ENCODE measurements around the gene STX16.

DNA sequence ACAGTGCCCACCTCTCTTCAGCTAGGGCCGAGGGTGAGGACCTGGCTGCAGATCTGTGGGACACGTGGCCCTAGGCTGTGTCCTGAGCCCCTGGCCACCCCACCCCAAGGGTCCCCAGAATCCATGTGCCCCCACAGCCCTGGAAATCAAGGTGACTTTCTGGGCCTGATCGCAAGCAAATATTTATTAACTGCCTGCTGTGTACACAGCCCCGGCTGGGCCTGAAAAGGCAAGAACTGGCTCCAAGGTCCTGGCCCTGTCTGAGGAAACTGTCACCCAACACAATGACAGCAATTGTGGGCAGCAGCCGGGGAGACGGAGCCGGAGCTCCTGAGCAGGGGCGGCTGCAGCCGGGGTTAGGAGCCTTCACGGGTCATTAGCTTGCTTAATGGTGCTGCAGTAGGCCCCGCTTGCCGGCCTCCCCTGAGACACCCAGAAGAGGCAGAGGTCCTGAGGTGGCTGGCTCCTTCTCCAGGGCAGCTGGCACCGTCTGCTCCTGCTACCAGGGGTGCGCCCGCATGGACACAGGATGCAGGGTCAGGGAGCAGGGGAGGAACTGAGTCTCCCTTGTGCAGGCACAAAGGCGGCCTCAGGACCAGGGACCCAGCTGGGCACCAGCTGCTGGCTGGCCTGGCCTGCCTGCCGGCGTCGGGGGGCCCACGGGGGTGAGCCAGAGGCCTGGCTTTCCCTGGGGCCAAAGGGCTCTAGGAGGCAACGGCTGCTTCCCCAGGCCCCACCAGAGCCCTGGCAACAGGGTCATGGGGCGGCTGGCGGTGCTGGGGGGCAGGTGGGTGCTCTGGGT is 65.6 kb downstream of the STX16 start:
- TF ChIP-seq FOXJ3 (CRISPR knock-in tag; IDR thresholded peaks at IDR 0.05; ENCODE audit: borderline replicate concordance) (no peak), TP53 (CRISPR knock-in tag; IDR thresholded peaks at IDR 0.05) (no peak), NFATC4 (CRISPR knock-in tag; IDR thresholded peaks at IDR 0.05) (no peak), ZNF317 (CRISPR knock-in tag; IDR thresholded peaks at IDR 0.05; ENCODE audit: borderline replicate concordance, low read depth) (no peak)
- TF ChIP-seq, protein P1, sequence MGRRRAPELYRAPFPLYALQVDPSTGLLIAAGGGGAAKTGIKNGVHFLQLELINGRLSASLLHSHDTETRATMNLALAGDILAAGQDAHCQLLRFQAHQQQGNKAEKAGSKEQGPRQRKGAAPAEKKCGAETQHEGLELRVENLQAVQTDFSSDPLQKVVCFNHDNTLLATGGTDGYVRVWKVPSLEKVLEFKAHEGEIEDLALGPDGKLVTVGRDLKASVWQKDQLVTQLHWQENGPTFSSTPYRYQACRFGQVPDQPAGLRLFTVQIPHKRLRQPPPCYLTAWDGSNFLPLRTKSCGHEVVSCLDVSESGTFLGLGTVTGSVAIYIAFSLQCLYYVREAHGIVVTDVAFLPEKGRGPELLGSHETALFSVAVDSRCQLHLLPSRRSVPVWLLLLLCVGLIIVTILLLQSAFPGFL (CRISPR knock-in tag; IDR thresholded peaks at IDR 0.05; ENCODE audit: borderline replicate concordance): no peak
- TF ChIP-seq, protein P2, sequence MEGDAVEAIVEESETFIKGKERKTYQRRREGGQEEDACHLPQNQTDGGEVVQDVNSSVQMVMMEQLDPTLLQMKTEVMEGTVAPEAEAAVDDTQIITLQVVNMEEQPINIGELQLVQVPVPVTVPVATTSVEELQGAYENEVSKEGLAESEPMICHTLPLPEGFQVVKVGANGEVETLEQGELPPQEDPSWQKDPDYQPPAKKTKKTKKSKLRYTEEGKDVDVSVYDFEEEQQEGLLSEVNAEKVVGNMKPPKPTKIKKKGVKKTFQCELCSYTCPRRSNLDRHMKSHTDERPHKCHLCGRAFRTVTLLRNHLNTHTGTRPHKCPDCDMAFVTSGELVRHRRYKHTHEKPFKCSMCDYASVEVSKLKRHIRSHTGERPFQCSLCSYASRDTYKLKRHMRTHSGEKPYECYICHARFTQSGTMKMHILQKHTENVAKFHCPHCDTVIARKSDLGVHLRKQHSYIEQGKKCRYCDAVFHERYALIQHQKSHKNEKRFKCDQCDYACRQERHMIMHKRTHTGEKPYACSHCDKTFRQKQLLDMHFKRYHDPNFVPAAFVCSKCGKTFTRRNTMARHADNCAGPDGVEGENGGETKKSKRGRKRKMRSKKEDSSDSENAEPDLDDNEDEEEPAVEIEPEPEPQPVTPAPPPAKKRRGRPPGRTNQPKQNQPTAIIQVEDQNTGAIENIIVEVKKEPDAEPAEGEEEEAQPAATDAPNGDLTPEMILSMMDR (IDR thresholded peaks at IDR 0.05): no peak

Data from WTC11 (cell line).